Measurements from ENCODE around the gene WWOX. TPM values are rescaled to one million over a fixed set of nuclear protein-coding genes. Genes with fewer than 3 reads are reported as not detected.

WWOX gene
- total and polyA plus RNA-seq, 2 of the 8 experiments (the other 6 are each of a cell fraction or from before 2014, with no cell fraction given): 5.4 to 16.7 TPM

- Histone ChIP-seq H3K23me2 (ENCODE audit: low read depth, low read length) (peaks cover 2% of the 10 kb centered on the region; the same call in 1 of the 2 replicates), H3K23ac (ENCODE audit: insufficient read length) (no peak overlapping the region), H2BK15ac (ENCODE audit: low read length) (no peak overlapping the region), H3K4ac (replicated peaks; ENCODE audit: insufficient read length, low read depth, low read length) (no peak overlapping the region), H3K4me2 (ENCODE audit: insufficient read depth in 1 of 2, low read depth in 2 of 2, low read length in 2 of 2) (no peak overlapping the region), H2AFZ (ENCODE audit: low read length) (no peak overlapping the region), H3K56ac (replicated peaks; ENCODE audit: insufficient read length, low read depth, low read length) (no peak overlapping the region), H3K9me3 (ENCODE audit: insufficient read depth in 2 of 2, low read depth in 1 of 2, low read length in 1 of 2) (no peaks in the 10 kb centered on the region), H3K36me3 (ENCODE audit: control insufficient read depth in 2 of 4, insufficient read depth in 4 of 4, low read length in 3 of 4) (no peaks in the 10 kb centered on the region), H3K4me1 (replicated peaks in 1 of 4; ENCODE audit: control insufficient read depth in 3 of 4, insufficient read depth in 4 of 4, low read length in 3 of 4) (peaks cover 0 to 2% (median 0%) of the 10 kb centered on the region in 4 experiments; a peak in 1 of 7 replicates), H2AK5ac (ENCODE audit: low read depth, low read length) (no peak overlapping the region), H3K18ac (ENCODE audit: extremely low read depth, low read length) (no peak overlapping the region), H3K79me1 (ENCODE audit: low read depth, low read length) (no peaks in the 10 kb centered on the region), H2BK120ac (replicated peaks; ENCODE audit: low read depth, low read length) (no peak overlapping the region), H2BK20ac (ENCODE audit: low read length) (no peak overlapping the region), H3K14ac (ENCODE audit: insufficient read length) (no peak overlapping the region), H4K8ac (ENCODE audit: extremely low read depth, insufficient read depth, low read length) (no peak overlapping the region), H3K27me3 (replicated peaks in 1 of 4; ENCODE audit: control insufficient read depth in 3 of 4, extremely low read depth in 1 of 4, insufficient read depth in 3 of 4, low read length in 3 of 4) (no peaks in the 10 kb centered on the region), H3K27ac (ENCODE audit: low read depth, low read length) (no peak overlapping the region), H4K20me1 (replicated peaks in 1 of 2; ENCODE audit: control insufficient read depth in 1 of 2, insufficient read depth in 2 of 2, low read length in 2 of 2) (no peaks in the 10 kb centered on the region), H4K91ac (replicated peaks; ENCODE audit: insufficient read length, low read length) (no peak overlapping the region), H3K79me2 (ENCODE audit: control insufficient read depth in 1 of 2, insufficient read depth in 2 of 2, low read length in 2 of 2) (no peaks in the 10 kb centered on the region), H3K9ac (replicated peaks in 1 of 4; ENCODE audit: extremely low read depth in 1 of 4, low read depth in 3 of 4, low read length in 3 of 4) (no peak overlapping the region), H2BK5ac (ENCODE audit: low read depth, low read length) (no peak overlapping the region), H3K4me3 (ENCODE audit: extremely low read depth in 1 of 4, insufficient read depth in 2 of 4, low read depth in 3 of 4, low read length in 4 of 4) (no peak overlapping the region), H4K5ac (ENCODE audit: insufficient read length, low read depth, low read length) (no peak overlapping the region), H2BK12ac (ENCODE audit: low read depth, low read length) (no peak overlapping the region)
- ChIA-PET POLR2A (ENCODE audit: partially characterized antibody) (interaction anchor here (1.1 kb wide), 1 partner anchor 101 kb away, joined by 3 read pairs; no protein-coding TSS in a partner anchor), CTCF (ENCODE audit: partially characterized antibody) (interaction anchor here (0.7 to 1.5 kb wide), 4 partner anchors 8 to 221 kb away, joined by 3 to 4 read pairs (median 3); no protein-coding TSS in a partner anchor)
- 82% methylated on average over 5 of the region's 5 CpGs; no CpG with 5 or more reads in 1 of the 2 experiments for WGBS, 2 experiments (ENCODE audit: extremely low coverage in 1 of 2, insufficient coverage in 1 of 2, insufficient read length in 1 of 2, insufficient replicate concordance in 2 of 2, low coverage in 1 of 2, low lambda C conversion rate in 2 of 2, missing lambda C conversion rate in 1 of 2)
- DNase-seq (ENCODE audit: low read depth in 1 of 2, low spot score in 2 of 2) (no peak), FAIRE-seq (no peak)
- TF ChIP-seq RBBP5 (IDR thresholded peaks at IDR 0.05; ENCODE audit: borderline replicate concordance, low read depth, low read length): no peak
- no peak for TF ChIP-seq SP2 (IDR thresholded peaks at IDR 0.05; ENCODE audit: low read length)
- no peak for TF ChIP-seq RNF2 (IDR thresholded peaks at IDR 0.05; ENCODE audit: borderline replicate concordance, low read depth, low read length, missing control alignments, poor library complexity, severe bottlenecking)
- no peak for TF ChIP-seq BRCA1 (IDR thresholded peaks at IDR 0.05; ENCODE audit: low read depth, low read length)
- no peak for TF ChIP-seq POLR2AphosphoS5 (IDR thresholded peaks at IDR 0.05; ENCODE audit: low read depth, low read length)
- no peak for TF ChIP-seq TCF12 (IDR thresholded peaks at IDR 0.05; ENCODE audit: low read depth, low read length)
- TF ChIP-seq SAP30 (IDR thresholded peaks at IDR 0.05; ENCODE audit: insufficient read depth, insufficient replicate concordance, low read length): no peak
- no peak for TF ChIP-seq ATF3 (IDR thresholded peaks at IDR 0.05; ENCODE audit: insufficient read depth, low read depth, low read length)
- no peak for TF ChIP-seq ZNF274 (IDR thresholded peaks at IDR 0.05; ENCODE audit: borderline replicate concordance, extremely low read depth, low read length)
- no peak for TF ChIP-seq CHD2 (IDR thresholded peaks at IDR 0.05; ENCODE audit: low read length)
- TF ChIP-seq KDM4A (IDR thresholded peaks at IDR 0.05; ENCODE audit: low read depth, low read length, severe bottlenecking): no peak
- no peak for TF ChIP-seq POU5F1 (IDR thresholded peaks at IDR 0.05; ENCODE audit: low read depth, low read length)
- no peak for TF ChIP-seq CHD1 (IDR thresholded peaks at IDR 0.05; ENCODE audit: low read depth, low read length)
- no peak for TF ChIP-seq TEAD4 (IDR thresholded peaks at IDR 0.05; ENCODE audit: low read depth, low read length)
Observed at GRCh38 chr16:78242239-78242630, 142.8 kb downstream of the WWOX start.

Measured in H1 (cell line).